ENCODE results near the gene DPYSL3.

DNA sequence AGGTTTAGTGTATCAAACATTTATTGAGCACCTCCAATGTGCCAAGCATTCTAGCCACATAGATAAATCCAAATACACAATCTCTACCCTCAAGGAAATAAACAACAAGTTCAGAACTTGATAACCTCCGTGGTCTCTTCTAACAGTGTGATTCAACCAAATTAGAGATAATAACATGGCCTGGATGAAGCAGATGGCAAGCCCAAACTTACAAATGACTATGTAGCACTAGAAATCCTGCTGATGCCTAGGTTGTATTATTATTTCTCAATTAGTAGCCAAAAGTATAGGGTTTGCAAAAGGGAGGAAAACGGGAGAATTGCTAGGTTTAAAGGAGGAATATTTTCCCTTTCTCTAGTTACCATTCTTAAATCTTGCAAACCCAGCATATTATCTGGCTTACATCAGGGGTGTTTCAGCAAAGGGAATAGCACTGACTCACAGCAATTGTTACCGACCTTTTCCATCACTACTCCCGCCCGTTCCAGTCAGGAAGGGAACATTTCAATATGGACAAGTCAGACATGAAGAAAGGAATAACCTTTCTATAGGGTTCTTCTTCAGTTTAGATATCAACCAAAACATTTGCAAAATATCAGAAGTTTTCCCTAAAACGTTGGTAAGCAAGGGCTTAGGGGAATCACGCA, 2.3 kb downstream of the DPYSL3 start:
- TF ChIP-seq, protein P1, sequence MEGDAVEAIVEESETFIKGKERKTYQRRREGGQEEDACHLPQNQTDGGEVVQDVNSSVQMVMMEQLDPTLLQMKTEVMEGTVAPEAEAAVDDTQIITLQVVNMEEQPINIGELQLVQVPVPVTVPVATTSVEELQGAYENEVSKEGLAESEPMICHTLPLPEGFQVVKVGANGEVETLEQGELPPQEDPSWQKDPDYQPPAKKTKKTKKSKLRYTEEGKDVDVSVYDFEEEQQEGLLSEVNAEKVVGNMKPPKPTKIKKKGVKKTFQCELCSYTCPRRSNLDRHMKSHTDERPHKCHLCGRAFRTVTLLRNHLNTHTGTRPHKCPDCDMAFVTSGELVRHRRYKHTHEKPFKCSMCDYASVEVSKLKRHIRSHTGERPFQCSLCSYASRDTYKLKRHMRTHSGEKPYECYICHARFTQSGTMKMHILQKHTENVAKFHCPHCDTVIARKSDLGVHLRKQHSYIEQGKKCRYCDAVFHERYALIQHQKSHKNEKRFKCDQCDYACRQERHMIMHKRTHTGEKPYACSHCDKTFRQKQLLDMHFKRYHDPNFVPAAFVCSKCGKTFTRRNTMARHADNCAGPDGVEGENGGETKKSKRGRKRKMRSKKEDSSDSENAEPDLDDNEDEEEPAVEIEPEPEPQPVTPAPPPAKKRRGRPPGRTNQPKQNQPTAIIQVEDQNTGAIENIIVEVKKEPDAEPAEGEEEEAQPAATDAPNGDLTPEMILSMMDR (IDR thresholded peaks at IDR 0.05) = no peak
- TF ChIP-seq POLR2A (IDR thresholded peaks at IDR 0.05) = no peak
